Common myeloid progenitor, CD34-positive (primary cell): ENCODE results near the gene SUMO3.
A peak's percentile ranks its signal among the peaks of the same experiment; 100 is the strongest.

Source experiments
- CTCF ChIA-PET: fragments of 350-600 bp; sonication (Branson Sonifier 250); formaldehyde crosslinking; loops from one replicate; lab custom pipeline; 2021; ENCODE audit warnings: antibody characterized with exemption; lab: Charles Lee
- POLR2A ChIA-PET: fragments of 350-600 bp; sonication (Branson Sonifier 250); formaldehyde crosslinking; loops from one replicate; lab custom pipeline; 2021; ENCODE audit warnings: antibody characterized with exemption; lab: Charles Lee
- DNase-seq, 3 donors: peaks; one replicate each; pipeline versions ENCODE4 v3.0.0 to v3.0.0-alpha.2; 2013
- H3K27ac ChIP-seq, 2 experiments: 1 replicate in 1 of 2; 2 replicates in 1 of 2; pipeline ENCODE4 v1.7.0; 2013; ENCODE audit warnings: inconsistent platforms in 2 of 2, low read length in 2 of 2, mild to moderate bottlenecking in 2 of 2, low read depth in 1 of 2, moderate library complexity in 1 of 2; ENCODE audit not compliant: severe bottlenecking in 2 of 2, insufficient read depth in 1 of 2, poor library complexity in 1 of 2
- H3K27me3 ChIP-seq, 5 experiments: replicated peaks in 2 of 5; 1 replicate in 3 of 5; 2 replicates in 2 of 5; pipeline versions ENCODE4 v1.6.1 to v1.7.0; 2013; ENCODE audit warnings: low read length in 4 of 5, mild to moderate bottlenecking in 2 of 5, moderate library complexity in 2 of 5, inconsistent platforms in 1 of 5; ENCODE audit not compliant: insufficient read depth in 5 of 5, control insufficient read depth in 4 of 5
- H3K36me3 ChIP-seq, 4 experiments: 1 replicate in 2 of 4; 2 replicates in 2 of 4; pipeline versions ENCODE4 v1.6.1 to v1.7.0; 2013; ENCODE audit warnings: low read length in 3 of 4, control low read depth in 1 of 4, mild to moderate bottlenecking in 1 of 4; ENCODE audit not compliant: control insufficient read depth in 4 of 4, insufficient read depth in 4 of 4
- H3K4me1 ChIP-seq, 4 experiments: 1 replicate in 3 of 4; 2 replicates in 1 of 4; pipeline versions ENCODE4 v1.6.1 to v1.7.1; 2013; ENCODE audit warnings: low read length in 3 of 4, mild to moderate bottlenecking in 3 of 4, control low read depth in 1 of 4, inconsistent platforms in 1 of 4, moderate library complexity in 1 of 4; ENCODE audit not compliant: control insufficient read depth in 4 of 4, insufficient read depth in 4 of 4; ENCODE audit errors: control extremely low read depth in 1 of 4
- H3K4me3 ChIP-seq, 7 experiments: 1 replicate in 4 of 7; 2 replicates in 3 of 7; pipeline versions ENCODE4 v1.5.1 to v1.7.0; 2013; ENCODE audit warnings: mild to moderate bottlenecking in 7 of 7, low read length in 6 of 7, moderate library complexity in 6 of 7, inconsistent platforms in 2 of 7, low read depth in 2 of 7, control low read depth in 1 of 7; ENCODE audit not compliant: insufficient read depth in 4 of 7, control insufficient read depth in 1 of 7; ENCODE audit errors: extremely low read depth in 1 of 7
- H3K9me3 ChIP-seq, 5 experiments: 1 replicate in 4 of 5; 2 replicates in 1 of 5; pipeline versions ENCODE4 v1.6.1 to v1.7.1; 2013; ENCODE audit warnings: low read length in 4 of 5, mild to moderate bottlenecking in 2 of 5, inconsistent platforms in 1 of 5, low read depth in 1 of 5, moderate library complexity in 1 of 5; ENCODE audit not compliant: control insufficient read depth in 4 of 5, insufficient read depth in 2 of 5; ENCODE audit errors: control extremely low read depth in 1 of 5
- WGBS: methylation state at CpG from one replicate; pipeline ENCODE4 v1.1.5; 2013; ENCODE audit not compliant: insufficient coverage; 5-methylcytosine and 5-hydroxymethylcytosine counted together

Gene SUMO3

GRCh38 chr21:44778094-44778493, 39.8 kb downstream of the SUMO3 start:
- no peaks in the 10 kb centered on the region for H3K9me3 ChIP-seq
- H3K36me3 ChIP-seq = peaks cover 12 to 70% (median 44%) of the 10 kb centered on the region in 4 experiments
- POLR2A ChIA-PET = no interaction called here
- no peaks in the 10 kb centered on the region for H3K4me1 ChIP-seq
- no peak overlapping the region for H3K27ac ChIP-seq
- H3K4me3 ChIP-seq = no peak overlapping the region
- 100% methylated on average over 4 of the region's 5 CpGs for WGBS
- no peak for DNase-seq
- CTCF ChIA-PET = no interaction called here
- H3K27me3 ChIP-seq = no peaks in the 10 kb centered on the region

- peaks cover 10 to 82% (median 59%) of the 10 kb centered on the region in 4 experiments for H3K36me3 ChIP-seq
- H3K27me3 ChIP-seq = no peaks in the 10 kb centered on the region
- no peaks in the 10 kb centered on the region for H3K4me1 ChIP-seq
- no peaks in the 10 kb centered on the region for H3K9me3 ChIP-seq
- H3K4me3 ChIP-seq = no peak overlapping the region
- ChIA-PET POLR2A (no interaction called here), CTCF (interaction anchor here (1.0 kb wide), 1 partner anchor 265 kb away, joined by 3 read pairs; no protein-coding TSS in a partner anchor)
- DNase-seq = no peak
- H3K27ac ChIP-seq = no peak overlapping the region
- 98% methylated on average over 7 of the region's 8 CpGs for WGBS
These were observed 42.9 kb downstream of the SUMO3 start for GRCh38 chr21:44774972-44775371.

GRCh38 chr21:44773291-44773932, 44.5 kb downstream of the SUMO3 start:
- Histone ChIP-seq H3K4me1 (no peaks in the 10 kb centered on the region), H3K36me3 (peaks cover 10 to 81% (median 65%) of the 10 kb centered on the region in 4 experiments), H3K27me3 (no peaks in the 10 kb centered on the region), H3K9me3 (no peaks in the 10 kb centered on the region), H3K27ac (no peak overlapping the region), H3K4me3 (no peak overlapping the region)
- no peak for DNase-seq
- CTCF ChIA-PET = no interaction called here
- WGBS = 96% methylated on average over 11 of the region's 20 CpGs
- POLR2A ChIA-PET = no interaction called here

- H3K36me3 ChIP-seq = peaks cover 4 to 76% (median 58%) of the 10 kb centered on the region in 4 experiments
- CTCF ChIA-PET = no interaction called here
These were observed 45.9 kb downstream of the SUMO3 start for GRCh38 chr21:44771896-44772525.

GRCh38 chr21:44767834-44768831, 49.7 kb downstream of the SUMO3 start:
- Histone ChIP-seq H3K27ac (no peak overlapping the region), H3K9me3 (no peaks in the 10 kb centered on the region), H3K4me1 (peaks cover 0 to 13% (median 5%) of the 10 kb centered on the region in 4 experiments), H3K4me3 (no peak overlapping the region), H3K27me3 (no peaks in the 10 kb centered on the region), H3K36me3 (peaks cover 0 to 43% (median 32%) of the 10 kb centered on the region in 4 experiments)
- ChIA-PET CTCF (no interaction called here), POLR2A (no interaction called here)
- no peak for DNase-seq
- 93% methylated on average over 29 of the region's 30 CpGs for WGBS

More at GRCh38 chr21:44771896-44772525, 45.9 kb downstream of the SUMO3 start:
- no peak overlapping the region for H3K4me3 ChIP-seq
- no peaks in the 10 kb centered on the region for H3K27me3 ChIP-seq
- peaks cover 0 to 2% (median 0%) of the 10 kb centered on the region in 4 experiments for H3K4me1 ChIP-seq
- 97% methylated on average over 17 of the region's 17 CpGs for WGBS
- POLR2A ChIA-PET = no interaction called here
- no peaks in the 10 kb centered on the region for H3K9me3 ChIP-seq
- DNase-seq = no peak
- no peak overlapping the region for H3K27ac ChIP-seq

GRCh38 chr21:44766818-44767354, 51.0 kb downstream of the SUMO3 start:
- peaks cover 0 to 31% (median 24%) of the 10 kb centered on the region in 4 experiments for H3K36me3 ChIP-seq
- 62% methylated on average over 6 of the region's 11 CpGs for WGBS
- no peak overlapping the region for H3K4me3 ChIP-seq
- ChIA-PET POLR2A (no interaction called here), CTCF (no interaction called here)
- H3K27ac ChIP-seq = no peak overlapping the region
- H3K4me1 ChIP-seq = peaks cover 0 to 13% (median 5%) of the 10 kb centered on the region in 4 experiments
- no peaks in the 10 kb centered on the region for H3K27me3 ChIP-seq
- DNase-seq = peak in 1 of 3 donors; percentile 1
- H3K9me3 ChIP-seq = no peaks in the 10 kb centered on the region
